Femur (tissue), 1 donor: ENCODE data around the gene SAMD9L.
"Not testable (repeated sequence)": the region's sequence is repeated elsewhere in the genome, so short reads cannot be mapped to it uniquely, and the experiment has no call there.

ENCODE experiments used
- DNase-seq: peaks from one replicate; pipeline ENCODE4 v3.0.0-alpha.2; 2017

SAMD9L gene

GRCh38 chr7:93145354-93145753 is 2.8 kb downstream of the SAMD9L start:
- DNase-seq = no peak

GRCh38 chr7:93142127-93142526 is 6.1 kb downstream of the SAMD9L start:
- DNase-seq = no peak

GRCh38 chr7:93140582-93141191 is 7.5 kb downstream of the SAMD9L start:
- DNase-seq = no peak

GRCh38 chr7:93138576-93138975 is 9.6 kb downstream of the SAMD9L start:
- no peak for DNase-seq

GRCh38 chr7:93133005-93133404 is 15.2 kb downstream of the SAMD9L start:
- DNase-seq = no peak

- DNase-seq = no peak
These were observed 16.0 kb downstream of the SAMD9L start for GRCh38 chr7:93132216-93132615.

GRCh38 chr7:93126954-93127353 is 21.2 kb downstream of the SAMD9L start:
- DNase-seq = not testable (repeated sequence)

- DNase-seq = not testable (repeated sequence)
These were observed 24.7 kb downstream of the SAMD9L start for GRCh38 chr7:93123532-93123931.

- DNase-seq = no peak
These were observed 27.3 kb downstream of the SAMD9L start for GRCh38 chr7:93120592-93121549.

- DNase-seq = no peak
These were observed 28.8 kb downstream of the SAMD9L start for GRCh38 chr7:93119191-93119905.

- DNase-seq = peak; percentile 73
These were observed 30.2 kb downstream of the SAMD9L start, which contains the start of gene SAMD9 for GRCh38 chr7:93117852-93118530. TSS of gene SAMD9 (minus strand) at chr7:93117979. CDS start at chr7:93106097, 11,882 bp downstream.

GRCh38 chr7:93117327-93117726 is 30.9 kb downstream of the SAMD9L start:
- DNase-seq = no peak

GRCh38 chr7:93115796-93116195 is 32.4 kb downstream of the SAMD9L start:
- no peak for DNase-seq

- DNase-seq = no peak
These were observed 40.2 kb downstream of the SAMD9L start for GRCh38 chr7:93108003-93108402.

- no peak for DNase-seq
These were observed 50.8 kb downstream of the SAMD9L start for GRCh38 chr7:93097388-93097787.

GRCh38 chr7:93092757-93093370 is 55.3 kb downstream of the SAMD9L start:
- no peak for DNase-seq
